ENCODE results near the gene VWA8.

VWA8 gene

DNA sequence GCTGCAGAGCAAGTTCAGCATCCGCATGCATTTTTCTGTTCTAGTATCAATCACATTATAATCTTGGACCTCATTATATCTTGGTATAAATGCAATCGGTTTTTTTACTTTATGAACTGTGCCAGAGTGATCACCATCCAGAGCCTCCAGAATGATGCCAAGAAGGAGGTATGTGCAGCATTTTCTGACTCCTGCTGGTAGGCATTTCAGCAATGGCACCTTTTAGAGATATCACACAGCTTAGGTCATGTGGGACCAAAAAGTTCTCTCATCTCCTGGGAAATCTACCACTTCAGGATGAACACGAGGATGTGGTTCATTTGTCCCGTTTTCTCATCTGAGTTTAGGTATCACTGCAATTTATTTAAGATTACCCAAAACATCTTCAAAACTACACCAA lies 220.4 kb downstream of the VWA8 start:
- no peak for DNase-seq

DNA sequence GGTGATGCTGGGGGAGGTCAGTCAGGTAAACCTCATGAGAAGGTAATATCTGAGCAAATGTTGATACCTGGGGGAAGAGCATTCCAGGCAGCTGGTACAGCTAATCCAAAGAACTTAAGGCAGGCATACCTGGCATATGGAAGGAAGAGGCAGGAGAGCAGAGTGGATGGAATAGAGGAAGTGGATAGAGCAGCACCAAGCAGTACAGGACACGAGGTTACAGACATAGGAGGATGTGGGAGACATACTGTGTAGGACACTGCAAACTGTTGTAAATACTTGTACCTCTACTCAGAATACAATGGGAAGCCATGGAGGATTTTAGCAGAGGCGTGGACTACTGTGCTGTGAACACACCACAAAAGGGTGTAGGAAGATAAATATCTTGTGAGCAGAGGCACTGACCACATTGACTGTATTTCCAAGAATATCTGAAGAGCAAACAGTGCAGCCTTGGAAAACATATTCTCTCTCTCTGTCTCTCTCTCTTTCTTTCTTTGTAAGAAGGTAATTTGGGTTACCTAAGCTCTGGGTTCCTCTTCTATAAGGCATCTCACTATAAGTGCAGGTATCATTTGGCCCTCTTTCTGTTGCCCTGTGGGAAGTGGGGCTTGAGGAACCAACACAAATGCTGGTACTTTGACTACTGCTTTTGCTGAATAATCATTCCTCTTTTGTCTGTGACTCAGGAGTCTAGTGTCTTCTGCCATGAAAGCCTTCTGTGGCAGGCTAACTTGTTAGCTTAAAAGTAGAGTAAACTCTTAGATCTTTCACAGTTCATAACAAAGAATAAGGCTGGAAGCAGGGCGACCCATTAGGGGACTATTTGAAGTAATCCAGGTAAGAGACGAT lies 238.0 kb downstream of the VWA8 start:
- DNase-seq: peak; percentile 4 to 6

DNA sequence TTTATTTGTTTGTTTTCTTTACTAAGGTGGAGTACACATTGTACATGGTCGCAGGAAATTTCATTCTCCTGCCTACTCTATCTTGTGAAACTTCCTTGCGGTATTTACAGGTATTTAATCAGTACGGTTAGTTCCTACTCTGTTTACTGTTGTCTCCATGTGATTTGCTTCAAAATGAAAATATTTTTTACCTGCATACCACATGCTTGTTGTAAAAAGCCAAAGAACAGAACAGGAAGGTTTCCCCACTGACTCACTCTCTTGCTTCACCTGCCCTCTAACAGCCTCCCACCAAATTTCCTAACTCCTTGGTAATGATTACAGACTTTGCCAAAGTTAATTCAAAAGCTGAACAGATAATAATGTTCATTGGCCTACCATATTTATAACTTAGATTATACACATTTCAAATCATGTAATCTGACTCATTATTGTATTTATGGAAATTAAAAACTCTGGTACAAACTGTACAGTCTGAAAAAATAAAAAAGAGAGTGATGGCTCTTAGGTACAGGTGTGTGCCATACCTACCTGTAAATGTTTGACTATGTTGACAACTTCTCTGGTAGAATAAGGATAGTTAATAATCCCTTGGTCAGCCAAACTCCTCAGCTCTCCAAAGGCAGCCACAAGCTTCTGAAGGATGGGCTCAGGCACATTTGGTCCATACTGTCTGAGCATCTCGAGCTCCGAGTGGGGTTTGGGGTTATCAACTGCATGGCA lies 239.9 kb downstream of the VWA8 start:
- DNase-seq: no peak

- no peak for DNase-seq
These were observed 244.7 kb downstream of the VWA8 start for GRCh38 chr13:41716236-41716635.

GRCh38 chr13:41713405-41713804 lies 247.5 kb downstream of the VWA8 start:
- no peak for DNase-seq

DNA sequence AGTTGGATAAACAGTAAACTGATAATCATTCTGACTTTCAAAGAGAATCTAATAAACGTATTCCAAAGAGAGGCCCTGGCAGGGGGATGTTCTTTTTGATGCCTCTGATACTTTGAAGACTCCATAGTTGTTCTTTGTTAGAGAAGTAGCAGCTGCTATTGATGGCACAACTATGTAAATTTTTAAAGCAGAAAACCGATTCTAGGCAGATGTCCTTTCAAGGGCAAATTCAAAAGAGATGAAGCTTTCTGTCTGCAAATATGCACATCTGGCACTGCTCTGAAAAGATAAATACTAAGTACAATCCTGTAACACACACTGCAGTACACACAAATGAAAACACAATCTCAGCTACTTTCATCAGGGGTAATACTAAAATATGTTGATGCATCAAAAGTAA lies 250.1 kb downstream of the VWA8 start:
- no peak for DNase-seq

DNA sequence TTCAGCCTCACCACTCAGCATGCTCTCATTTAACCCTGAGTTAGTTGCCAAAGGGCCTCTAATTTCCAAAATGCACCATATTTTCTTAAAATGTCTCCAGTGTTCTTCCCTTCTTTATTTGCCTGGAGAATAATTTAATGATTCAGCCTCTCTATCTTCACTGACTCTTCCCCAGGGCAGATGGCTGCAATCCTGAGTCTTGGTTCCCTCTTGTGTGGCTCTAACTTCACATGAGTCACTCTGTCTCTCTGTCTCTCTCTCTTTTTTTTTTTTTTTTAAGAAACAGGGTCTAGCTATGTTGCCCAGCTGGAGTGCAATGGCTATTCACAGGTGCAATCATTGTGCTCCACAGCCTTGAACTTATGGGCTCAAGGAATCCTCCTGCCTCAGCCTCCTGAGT lies 251.4 kb downstream of the VWA8 start:
- DNase-seq: no peak

DNA sequence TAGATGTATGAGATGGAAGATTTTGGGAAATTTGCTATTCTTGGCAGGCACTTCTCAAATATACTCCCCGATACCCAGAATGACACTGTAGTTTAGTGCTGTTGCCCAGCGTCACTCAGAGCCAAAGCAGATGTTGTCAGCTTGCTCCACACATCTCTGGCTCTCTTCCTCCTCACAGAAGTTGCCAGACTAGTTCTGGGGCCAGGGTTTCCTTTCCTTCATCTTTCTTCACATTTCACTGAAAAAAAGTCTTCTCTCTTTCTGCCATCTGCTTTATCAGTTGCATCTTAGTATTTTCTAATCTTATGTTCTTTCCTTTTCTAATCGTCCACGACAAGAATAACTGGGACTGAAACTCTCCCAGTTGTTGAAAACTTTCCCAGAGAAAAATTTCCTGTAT lies 252.2 kb downstream of the VWA8 start:
- no peak for DNase-seq

DNA sequence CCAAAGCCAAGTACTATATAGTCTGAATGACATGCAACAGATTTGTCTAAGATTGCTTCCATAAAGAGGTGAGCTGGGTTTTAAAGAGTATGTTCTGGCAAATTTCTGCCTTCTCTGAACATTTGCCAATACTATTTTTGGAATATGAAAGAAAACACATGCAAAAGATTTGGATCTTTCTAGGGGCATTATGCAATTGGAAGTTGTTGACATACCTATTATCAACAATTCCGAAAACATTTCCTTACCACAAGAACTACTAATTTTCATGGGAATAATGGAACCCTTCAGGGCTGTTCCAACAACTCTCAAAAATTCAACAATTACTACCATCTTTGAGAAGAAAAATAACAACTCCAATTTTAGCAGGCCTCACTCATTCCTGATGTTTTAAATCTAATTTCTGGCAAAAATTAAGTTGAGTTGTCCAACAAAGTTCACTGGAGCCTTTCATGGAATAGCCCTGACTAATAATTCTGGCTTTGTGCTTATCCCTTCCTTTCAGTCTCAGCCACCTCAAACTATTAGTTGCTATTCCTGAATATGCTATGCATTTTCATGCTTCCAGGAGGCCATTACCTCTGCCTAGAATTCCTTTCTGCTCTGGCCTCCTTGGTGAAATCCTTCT lies 253.6 kb downstream of the VWA8 start:
- DNase-seq: no peak

DNA sequence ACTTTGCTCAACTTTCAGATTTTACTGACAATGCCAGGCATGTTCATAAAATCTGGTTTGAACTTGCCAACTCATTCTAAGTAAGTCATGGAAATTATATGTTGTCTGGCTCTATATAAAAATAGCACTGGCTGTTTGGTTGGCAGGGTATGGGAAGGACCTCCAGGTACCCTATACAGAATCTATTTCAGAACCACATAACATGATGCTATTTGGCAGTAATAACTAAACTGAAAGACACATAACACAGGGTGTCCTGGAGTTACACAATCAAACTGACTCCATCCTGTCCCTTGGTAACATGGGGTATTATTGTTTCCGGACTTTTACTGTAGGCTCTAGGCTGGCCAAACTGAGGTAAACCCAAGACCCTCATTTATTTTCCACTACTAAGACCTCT lies 254.8 kb downstream of the VWA8 start:
- DNase-seq: no peak

GRCh38 chr13:41702540-41702939 lies 258.4 kb downstream of the VWA8 start:
- DNase-seq: no peak

- no peak for DNase-seq
These were observed 259.2 kb downstream of the VWA8 start for GRCh38 chr13:41701676-41702075.

- peak; percentile 36 to 72 for DNase-seq
These were observed 260.1 kb downstream of the VWA8 start for GRCh38 chr13:41700790-41701310.

DNA sequence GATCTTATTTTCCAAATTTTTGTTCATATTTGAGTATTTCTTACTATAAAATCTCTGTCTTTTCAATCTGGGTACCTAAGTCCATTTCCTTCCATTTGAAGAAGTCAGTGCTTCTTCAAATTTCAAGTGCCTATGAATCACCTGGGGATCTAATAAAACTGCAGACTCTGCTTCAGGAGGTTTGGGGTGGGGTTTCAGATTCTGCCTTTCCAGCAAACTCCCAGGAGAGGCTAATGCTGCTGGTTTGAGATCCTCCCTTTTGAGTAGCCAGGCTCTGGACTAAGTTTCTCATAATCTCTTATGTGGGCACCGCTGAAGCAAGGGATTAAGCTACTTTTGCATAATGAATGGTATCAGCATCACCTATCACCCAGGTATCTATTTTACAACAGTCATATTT lies 261.1 kb downstream of the VWA8 start:
- no peak for DNase-seq

DNA sequence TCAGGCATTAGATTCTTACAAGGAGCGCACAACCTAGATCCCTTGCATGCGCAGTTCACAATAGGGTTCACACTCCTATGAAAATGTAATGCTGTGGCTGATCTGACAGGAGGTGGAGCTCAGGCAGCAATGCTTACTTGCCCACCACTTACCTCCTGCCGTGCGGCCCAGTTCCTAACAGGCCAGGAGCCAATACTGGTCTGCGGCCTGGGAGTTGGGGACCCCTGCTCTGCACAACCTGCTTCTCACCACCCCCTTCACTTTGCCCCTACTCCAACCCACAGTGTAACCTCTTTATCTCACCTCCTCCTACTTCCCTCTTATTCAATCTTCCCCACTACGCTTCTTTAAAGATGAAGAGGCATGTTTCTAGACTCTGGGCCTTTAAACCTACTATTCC lies 263.3 kb downstream of the VWA8 start:
- DNase-seq: no peak

GRCh38 chr13:41696163-41697003 lies 264.5 kb downstream of the VWA8 start:
- DNase-seq: no peak

- DNase-seq: peak; percentile 36 to 46
These were observed 266.2 kb downstream of the VWA8 start for GRCh38 chr13:41694545-41695301.

- no peak for DNase-seq
These were observed 267.5 kb downstream of the VWA8 start for GRCh38 chr13:41693434-41693833.

- no peak for DNase-seq
These were observed 269.6 kb downstream of the VWA8 start for GRCh38 chr13:41691274-41691673.

DNA sequence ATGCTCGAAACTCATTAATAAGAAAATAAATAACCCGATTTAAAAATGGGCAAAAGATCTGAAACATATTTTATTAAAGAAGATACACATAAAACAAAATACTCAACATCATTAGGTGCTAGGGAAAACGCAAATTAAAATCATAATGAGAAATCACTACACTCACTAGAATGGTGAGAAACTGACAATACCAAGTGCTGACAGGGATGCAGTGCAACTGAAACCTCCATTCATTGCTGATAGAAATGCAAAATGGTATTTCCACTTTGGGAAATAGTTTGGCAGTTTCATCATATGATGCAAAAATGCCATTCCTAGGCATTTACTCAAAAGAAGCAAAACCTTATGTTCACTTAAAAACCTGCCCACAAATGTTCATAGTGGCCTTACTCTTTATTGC lies 278.1 kb downstream of the VWA8 start:
- no peak for DNase-seq

DNA sequence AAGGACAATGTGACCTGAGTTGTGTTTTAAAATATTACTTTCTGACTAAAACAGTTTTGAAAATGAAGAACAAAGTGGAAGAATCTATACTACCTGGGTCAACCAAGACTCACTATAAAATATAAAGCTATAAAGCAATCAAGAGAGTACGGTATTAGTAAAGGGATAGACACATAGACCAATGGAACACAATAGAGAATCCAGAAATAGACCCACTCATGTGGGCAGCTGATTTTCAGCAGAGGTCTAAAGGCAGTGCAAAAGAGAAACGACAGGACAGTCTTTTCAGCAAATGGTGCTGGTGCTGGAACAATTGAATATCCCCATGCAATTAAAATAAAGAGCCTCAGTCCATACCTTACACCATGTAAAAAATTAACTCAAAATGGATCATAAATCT lies 278.9 kb downstream of the VWA8 start:
- no peak for DNase-seq

- DNase-seq: peak in 1 of 2 experiments; percentile 1
These were observed 279.3 kb downstream of the VWA8 start for GRCh38 chr13:41681587-41681986.

Data from Kasumi-1 (cell line).